HG02798 (cell line): ENCODE results near the gene NAV2.

ENCODE experiments used
- ATAC-seq: cut with Tn5 transposase; IDR thresholded peaks from one replicate; pipeline ENCODE4 v1.9.1; 2021; ENCODE audit warnings: mild to moderate bottlenecking; ENCODE audit not compliant: unreplicated experiment, poor library complexity

Gene NAV2

DNA sequence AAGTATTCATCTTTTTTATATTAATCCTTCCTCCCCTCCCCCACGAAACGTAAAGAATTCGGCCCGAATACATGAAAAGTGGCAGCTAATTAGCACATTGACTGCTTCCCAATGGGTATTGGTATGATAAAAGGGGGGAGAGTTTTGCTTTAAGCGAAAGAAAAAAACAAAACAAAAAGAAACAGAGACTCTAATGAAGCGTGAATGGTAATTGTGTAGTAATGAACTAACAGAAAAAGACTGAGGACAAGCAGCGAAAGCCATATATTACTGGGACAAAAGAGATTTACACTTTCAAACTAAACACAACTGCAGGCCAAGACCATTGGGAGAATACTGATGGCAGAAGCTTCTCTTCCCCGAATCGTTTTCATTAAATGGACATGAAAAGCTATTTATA is 445.1 kb downstream of the NAV2 start:
- no peak for ATAC-seq

DNA sequence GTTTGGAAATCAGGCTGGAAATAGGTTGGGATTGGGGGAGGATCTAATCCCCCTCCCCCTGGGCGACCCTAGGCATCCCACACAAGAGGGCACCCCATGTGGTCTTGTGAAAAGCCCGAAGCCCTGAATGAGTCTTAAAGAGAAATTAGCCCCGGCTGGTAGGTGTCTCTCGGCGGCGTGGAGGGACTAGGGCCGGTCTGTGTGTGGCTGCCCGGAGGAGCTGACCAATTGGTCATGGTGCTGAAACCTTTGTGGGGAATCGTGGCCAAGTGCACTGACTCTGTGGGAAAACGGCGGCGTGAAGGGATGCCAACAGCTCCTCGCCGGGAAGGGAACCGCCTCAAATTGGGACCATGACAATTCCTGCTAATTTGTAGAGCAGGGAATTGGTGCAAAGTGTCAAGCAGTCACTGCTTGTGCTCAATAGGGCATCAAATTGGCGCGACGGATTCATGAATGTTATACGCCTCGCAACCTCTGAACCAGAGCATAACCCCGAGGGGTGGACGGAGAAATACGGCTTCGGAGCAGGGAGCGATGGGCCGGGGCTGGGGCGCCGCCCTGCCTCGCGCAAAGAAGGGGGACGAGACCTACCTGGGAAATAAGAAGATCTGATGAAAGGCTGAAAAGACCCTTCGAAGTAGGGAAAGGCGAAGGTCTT is 446.1 kb downstream of the NAV2 start:
- no peak for ATAC-seq

DNA sequence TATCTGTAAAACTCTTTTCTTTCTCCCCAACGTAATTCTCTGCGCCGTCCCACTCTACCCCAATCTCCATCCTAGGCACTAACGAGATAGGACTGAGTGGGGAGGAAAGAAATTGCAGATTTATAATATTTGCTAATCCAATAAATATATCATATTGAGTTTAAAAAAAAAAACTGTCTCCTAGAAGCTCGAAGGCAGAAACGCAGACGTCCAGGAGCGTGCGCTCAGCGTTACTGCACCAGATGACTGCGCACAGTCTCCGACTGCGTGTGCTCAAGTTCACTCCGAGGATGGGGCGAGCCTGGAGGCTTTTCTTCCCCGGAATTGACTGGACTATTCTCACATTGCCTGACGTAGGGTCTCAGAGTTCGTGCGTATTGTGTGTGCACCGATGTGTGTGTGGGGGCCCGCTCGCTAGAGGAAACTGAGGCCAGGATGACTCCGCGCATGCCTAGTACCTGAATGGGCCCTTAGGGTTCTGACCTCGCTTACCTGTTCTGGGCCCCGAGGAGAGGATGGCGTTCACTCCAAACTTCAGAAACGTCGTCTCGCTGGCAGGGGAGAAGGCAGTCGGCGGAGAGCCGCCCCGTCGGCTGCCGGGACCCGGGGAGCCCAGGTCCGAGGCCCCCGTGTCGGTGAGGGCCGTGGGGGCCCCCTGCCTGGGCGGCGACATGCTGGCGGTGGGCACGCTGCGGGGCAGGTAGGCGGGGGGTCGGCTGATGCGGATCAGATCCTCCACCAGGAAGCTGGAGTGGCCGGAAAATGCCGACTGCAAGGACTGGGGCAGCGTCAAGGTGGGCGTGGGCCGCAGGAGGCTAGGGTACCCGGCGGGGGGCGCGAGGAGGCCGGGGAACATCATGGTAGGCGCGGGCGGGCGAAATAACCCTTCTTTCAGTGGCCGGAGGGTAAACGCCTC is 447.1 kb downstream of the NAV2 start:
- no peak for ATAC-seq

DNA sequence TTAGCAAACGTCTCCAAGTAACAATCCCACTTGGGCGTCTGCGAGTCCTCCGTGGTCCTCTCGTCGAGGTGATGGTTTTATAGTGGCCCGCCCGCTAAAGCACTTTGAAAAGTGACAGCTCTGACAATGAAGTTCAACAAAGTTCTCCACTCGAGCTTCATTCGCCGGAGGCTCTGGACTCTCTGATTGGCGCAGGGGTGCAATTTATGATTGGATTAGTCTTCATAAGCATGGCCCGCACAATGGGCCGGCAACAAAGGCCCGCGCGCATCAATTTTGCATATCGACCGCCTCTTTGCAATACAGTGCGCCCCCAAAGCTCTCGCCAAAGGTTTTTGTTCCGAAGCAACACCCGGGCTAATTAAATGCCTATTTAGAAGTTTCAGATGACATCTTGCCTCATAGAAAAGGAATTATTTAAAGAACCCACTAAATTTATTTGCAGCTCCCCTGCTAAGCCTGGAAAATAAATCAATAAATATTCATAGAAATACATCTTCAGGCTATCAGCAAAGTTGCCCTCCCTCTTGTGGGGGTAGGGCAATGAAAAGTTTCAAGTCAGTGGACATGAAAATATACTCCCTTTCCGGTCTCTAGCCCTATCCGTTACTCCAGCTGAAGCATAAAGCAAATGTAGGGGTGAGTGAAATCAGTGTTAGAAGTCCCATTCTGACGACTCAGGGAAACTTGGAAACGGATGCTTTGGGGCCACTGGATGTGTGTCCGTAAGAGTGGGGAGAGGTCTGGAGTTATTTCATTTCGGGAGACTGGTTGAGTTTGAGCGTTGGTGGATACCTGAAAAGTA is 448.0 kb downstream of the NAV2 start, which contains the start of gene DBX1:
Gene DBX1, minus strand, starts transcription at position 51 of the 805 bp plus-strand sequence. CDS start 151 bp downstream, outside the sequence.
- no peak for ATAC-seq

DNA sequence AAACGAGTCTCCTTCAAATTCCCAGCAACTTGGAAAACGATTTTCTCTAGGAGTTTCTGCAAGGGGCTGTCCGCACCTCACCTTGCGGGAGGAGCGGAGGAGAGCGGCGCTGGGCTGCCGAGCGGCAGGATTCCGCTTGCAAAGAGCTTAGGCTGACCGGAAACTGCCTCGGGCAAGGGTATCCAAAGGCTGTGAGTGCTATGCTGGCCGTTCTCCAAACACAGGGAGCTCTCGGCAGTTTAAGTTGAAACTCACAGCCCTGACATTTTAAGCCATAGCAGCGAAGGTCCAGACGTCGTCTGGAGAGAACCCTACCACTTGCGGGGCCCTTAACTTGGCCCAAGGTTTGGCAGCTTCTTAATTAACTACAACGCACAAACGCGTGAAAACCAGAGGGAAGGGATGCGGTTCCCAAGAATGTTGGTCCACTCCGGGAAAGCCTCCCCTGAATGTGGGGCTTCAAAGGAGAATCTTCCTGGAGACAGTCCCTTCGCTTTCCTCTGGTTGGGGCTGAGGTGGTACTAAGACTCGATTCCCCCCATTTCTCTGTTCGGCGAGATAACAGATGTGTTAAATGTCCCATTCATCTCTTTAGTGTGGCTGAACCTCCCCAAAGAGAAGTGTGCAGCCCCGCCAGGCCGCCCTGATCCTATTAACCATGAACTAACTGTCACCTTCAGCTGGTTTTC is 448.7 kb downstream of the NAV2 start:
- ATAC-seq: no peak

DNA sequence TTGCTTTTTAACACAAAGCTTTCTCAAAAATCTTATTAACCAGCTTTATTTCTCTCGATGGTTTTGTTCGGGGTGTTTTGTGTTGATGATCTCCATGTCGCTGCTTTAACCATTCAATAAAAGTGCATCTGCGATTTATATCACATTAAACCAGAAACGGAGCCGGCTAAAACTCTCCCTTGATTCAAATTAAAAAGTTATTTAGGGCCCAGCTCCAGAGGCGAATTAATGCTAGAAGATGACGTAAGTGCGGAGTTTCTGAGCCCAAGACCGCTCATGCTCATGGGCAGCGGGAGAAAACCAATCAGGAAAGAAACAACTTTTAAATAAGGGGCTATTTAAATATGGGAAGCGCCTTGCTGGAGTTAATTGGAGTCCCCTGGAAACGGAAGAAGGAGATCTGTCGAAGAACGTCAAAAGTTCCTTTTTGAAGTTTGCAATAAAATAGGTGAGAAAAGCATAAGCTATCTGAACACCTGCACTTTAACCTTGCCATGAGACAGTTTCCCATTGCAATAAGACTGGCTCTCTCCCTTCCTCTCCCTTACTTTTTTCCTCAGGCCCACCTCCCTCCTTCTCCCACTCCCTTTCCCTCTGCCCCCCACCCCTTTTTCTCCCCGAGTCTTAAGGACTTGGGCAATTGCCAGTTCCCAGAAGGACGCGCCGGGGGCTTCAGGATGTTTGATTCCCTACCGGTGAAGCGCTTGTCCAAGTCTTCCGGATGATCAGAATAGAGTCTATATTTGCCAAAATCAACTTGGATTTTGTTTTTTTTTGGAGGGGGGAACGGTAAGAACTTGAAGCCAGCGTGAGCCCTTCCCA is 449.5 kb downstream of the NAV2 start:
- no peak for ATAC-seq

DNA sequence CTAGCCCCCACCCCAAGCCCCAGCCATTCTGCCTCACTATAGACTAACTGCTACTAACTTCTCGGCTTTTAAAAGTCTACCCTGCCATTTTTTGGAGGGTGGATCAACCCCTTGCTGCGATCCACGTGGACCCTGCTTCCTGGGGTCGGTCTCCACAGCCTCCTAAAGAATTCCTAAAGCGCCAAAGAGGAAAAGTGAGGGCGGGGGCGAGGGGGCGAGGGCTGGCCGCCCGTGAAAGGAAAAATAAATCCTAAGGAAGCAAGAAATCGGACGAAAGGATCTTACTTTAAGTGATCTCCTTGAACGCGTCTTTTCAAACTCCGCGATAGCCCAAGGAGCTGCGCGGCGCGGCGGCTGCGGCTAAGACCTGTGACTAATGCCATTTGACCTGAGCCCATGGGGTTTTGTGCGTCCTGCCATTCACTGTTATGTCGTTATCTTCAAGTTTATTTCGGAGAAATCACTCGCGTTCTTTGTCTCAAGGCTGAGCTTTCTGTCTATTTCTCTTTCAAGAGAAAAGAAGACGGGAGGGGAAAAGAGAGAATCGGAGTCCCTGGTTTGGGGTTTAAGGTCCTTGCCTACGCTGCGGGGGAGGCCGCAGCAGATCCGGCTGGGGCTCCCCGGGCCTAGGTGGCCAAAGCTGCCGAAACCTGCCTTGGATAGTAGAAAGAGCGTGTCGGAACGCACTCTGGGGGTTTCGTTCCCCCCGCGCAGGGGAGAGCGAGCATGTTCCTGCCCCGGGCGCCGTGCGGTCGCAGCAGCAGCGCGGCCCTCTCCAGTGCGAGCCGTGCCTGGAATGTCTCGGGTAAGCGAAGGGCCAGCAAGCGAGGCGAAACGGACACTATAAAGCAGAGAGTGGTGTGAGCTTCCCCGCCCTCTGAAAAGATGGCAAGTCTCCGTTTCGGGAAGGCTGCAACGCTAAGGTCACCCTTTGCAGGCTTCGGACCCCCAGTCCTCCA is 450.5 kb downstream of the NAV2 start:
- ATAC-seq: no peak

DNA sequence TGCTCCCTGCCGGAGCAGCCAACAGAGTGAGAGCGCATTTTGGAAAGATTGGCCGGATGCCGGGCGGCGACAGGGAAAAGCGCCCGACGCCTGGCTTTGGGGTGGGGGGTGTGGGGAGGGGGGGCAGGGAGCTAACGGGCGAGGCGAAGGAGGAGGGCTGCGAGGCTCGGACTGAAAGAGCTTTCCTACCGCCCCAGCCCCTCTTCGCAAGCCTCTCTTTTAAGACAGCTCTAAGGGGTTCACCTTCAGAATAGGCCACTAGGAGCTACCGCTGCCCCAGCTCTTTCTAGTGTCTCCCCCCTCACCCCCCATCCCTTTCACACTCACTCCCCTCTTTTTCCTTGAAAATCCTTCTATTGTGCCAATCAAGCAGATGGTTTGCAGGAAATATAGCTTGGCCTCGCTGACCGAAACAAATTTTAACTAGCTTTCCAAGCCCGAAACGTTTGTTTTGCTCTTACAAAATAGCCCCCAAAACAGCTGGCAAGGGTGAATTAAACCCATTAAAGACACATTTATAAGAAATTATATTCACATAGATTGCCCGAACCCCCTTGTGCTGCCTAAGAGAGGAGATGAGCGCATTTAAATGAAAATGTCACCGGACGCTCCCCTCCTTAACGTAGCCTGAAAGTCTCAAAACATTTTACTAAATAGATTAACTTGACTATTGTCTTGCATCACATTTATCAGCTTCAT is 451.3 kb downstream of the NAV2 start:
- ATAC-seq: no peak
